ENCODE measurements around the gene UBP1. TPM values are rescaled to one million over a fixed set of nuclear protein-coding genes. Genes with fewer than 3 reads are reported as not detected.
"Not testable (repeated sequence)": the region's sequence is repeated elsewhere in the genome, so short reads cannot be mapped to it uniquely, and the experiment has no call there.

UBP1 gene
- 10 to 100 TPM; 60.5 to 71.8 TPM for total RNA-seq

- ATAC-seq (peak; percentile 89), DNase-seq (peak; percentile 99)
- peaks cover 41% of the 10 kb centered on the region for H3K4me1 Mint-ChIP-seq
- H3K27me3 Mint-ChIP-seq, result no peaks in the 10 kb centered on the region
- no peaks in the 10 kb centered on the region for H3K9me3 Mint-ChIP-seq (ENCODE audit: low read depth)
- CTCF ChIA-PET, result interaction anchor here (0.7 to 3.7 kb wide), 6 partner anchors 12 to 346 kb away, joined by 3 to 16 read pairs (median 4); no protein-coding TSS in a partner anchor
- peaks cover 3% of the 10 kb centered on the region for H3K36me3 Mint-ChIP-seq
- H3K4me3 Mint-ChIP-seq, result peak within 1 kb of the TSS; percentile 95
- peak within 1 kb of the TSS; percentile 100 for H3K27ac Mint-ChIP-seq
These were observed at the start of gene UBP1 for GRCh38 chr3:33440328-33441224. Gene UBP1 (minus strand): TSS chr3:33440405. CDS start chr3:33439848, 557 bp downstream.

- ATAC-seq (no peak), DNase-seq (no peak)
- Mint-ChIP-seq H3K36me3 (no peaks in the 10 kb centered on the region), H3K4me3 (no peak overlapping the region), H3K27ac (no peak overlapping the region), H3K9me3 (ENCODE audit: low read depth) (no peaks in the 10 kb centered on the region), H3K27me3 (no peaks in the 10 kb centered on the region), H3K4me1 (no peaks in the 10 kb centered on the region)
- CTCF ChIA-PET, result no interaction called here
These were observed 48.5 kb upstream of the UBP1 start for GRCh38 chr3:33488683-33489082.

- CTCF ChIA-PET, result no interaction called here
- Mint-ChIP-seq H3K27me3 (no peaks in the 10 kb centered on the region), H3K9me3 (ENCODE audit: low read depth) (no peaks in the 10 kb centered on the region), H3K36me3 (no peaks in the 10 kb centered on the region), H3K27ac (no peak overlapping the region), H3K4me3 (no peak overlapping the region), H3K4me1 (no peaks in the 10 kb centered on the region)
- no peak for DNase-seq
- ATAC-seq, result no peak
These were observed 48.0 kb upstream of the UBP1 start for GRCh38 chr3:33488246-33488645.

- H3K9me3 Mint-ChIP-seq (ENCODE audit: low read depth), result peaks cover 4% of the 10 kb centered on the region
- H3K36me3 Mint-ChIP-seq, result no peaks in the 10 kb centered on the region
- H3K27ac Mint-ChIP-seq, result no peak overlapping the region
- DNase-seq (no peak), ATAC-seq (no peak)
- no peaks in the 10 kb centered on the region for H3K4me1 Mint-ChIP-seq
- no peaks in the 10 kb centered on the region for H3K27me3 Mint-ChIP-seq
- no peak overlapping the region for H3K4me3 Mint-ChIP-seq
- CTCF ChIA-PET, result interaction anchor here (1.2 kb wide), 1 partner anchor 16 kb away, joined by 3 read pairs; no protein-coding TSS in a partner anchor
These were observed 41.9 kb upstream of the UBP1 start for GRCh38 chr3:33482111-33482521.

- no peak for ATAC-seq
- no peaks in the 10 kb centered on the region for H3K27me3 Mint-ChIP-seq
- H3K36me3 Mint-ChIP-seq, result no peaks in the 10 kb centered on the region
- H3K27ac Mint-ChIP-seq, result no peak overlapping the region
- H3K9me3 Mint-ChIP-seq (ENCODE audit: low read depth), result no peaks in the 10 kb centered on the region
- H3K4me3 Mint-ChIP-seq, result no peak overlapping the region
- CTCF ChIA-PET, result no interaction called here
- H3K4me1 Mint-ChIP-seq, result peaks cover 2% of the 10 kb centered on the region
- DNase-seq, result no peak
These were observed 34.7 kb upstream of the UBP1 start for GRCh38 chr3:33474896-33475295.

GRCh38 chr3:33473813-33474212, 33.6 kb upstream of the UBP1 start:
- CTCF ChIA-PET, result no interaction called here
- DNase-seq (no peak), ATAC-seq (no peak)
- Mint-ChIP-seq H3K4me3 (no peak overlapping the region), H3K9me3 (ENCODE audit: low read depth) (no peaks in the 10 kb centered on the region), H3K4me1 (peaks cover 2% of the 10 kb centered on the region), H3K27ac (no peak overlapping the region), H3K36me3 (no peaks in the 10 kb centered on the region), H3K27me3 (no peaks in the 10 kb centered on the region)

- Mint-ChIP-seq H3K4me1 (no peaks in the 10 kb centered on the region), H3K4me3 (no peak overlapping the region), H3K9me3 (ENCODE audit: low read depth) (peaks cover 3% of the 10 kb centered on the region), H3K27ac (no peak overlapping the region), H3K36me3 (peaks cover 2% of the 10 kb centered on the region), H3K27me3 (no peaks in the 10 kb centered on the region)
- ATAC-seq, result no peak
- no peak for DNase-seq
- CTCF ChIA-PET, result interaction anchor here (0.5 to 0.9 kb wide), 2 partner anchors 320 to 712 kb away, joined by 3 to 5 read pairs; no protein-coding TSS in a partner anchor
These were observed 27.6 kb upstream of the UBP1 start for GRCh38 chr3:33467786-33468185.

- peaks cover 13% of the 10 kb centered on the region for H3K9me3 Mint-ChIP-seq (ENCODE audit: low read depth)
- peaks cover 10% of the 10 kb centered on the region for H3K36me3 Mint-ChIP-seq
- no peak for DNase-seq
- no peak for ATAC-seq
- H3K4me3 Mint-ChIP-seq, result no peak overlapping the region
- H3K27ac Mint-ChIP-seq, result no peak overlapping the region
- H3K4me1 Mint-ChIP-seq, result no peaks in the 10 kb centered on the region
- H3K27me3 Mint-ChIP-seq, result no peaks in the 10 kb centered on the region
- CTCF ChIA-PET, result interaction anchor here (0.5 kb wide), 1 partner anchor 267 kb away, joined by 4 read pairs; no protein-coding TSS in a partner anchor
These were observed 20.9 kb upstream of the UBP1 start for GRCh38 chr3:33461097-33461496.

GRCh38 chr3:33459577-33459976, 19.4 kb upstream of the UBP1 start:
- Mint-ChIP-seq H3K9me3 (ENCODE audit: low read depth) (peaks cover 13% of the 10 kb centered on the region), H3K36me3 (peaks cover 13% of the 10 kb centered on the region)
- H3K4me1 Mint-ChIP-seq, CTCF ChIA-PET, H3K27me3 Mint-ChIP-seq, H3K4me3 Mint-ChIP-seq, H3K27ac Mint-ChIP-seq, ATAC-seq, DNase-seq: not testable (repeated sequence)

GRCh38 chr3:33458446-33458845, 18.2 kb upstream of the UBP1 start:
- DNase-seq, result no peak
- no peak for ATAC-seq
- CTCF ChIA-PET, result no interaction called here
- Mint-ChIP-seq H3K9me3 (ENCODE audit: low read depth) (peaks cover 17% of the 10 kb centered on the region), H3K27me3 (no peaks in the 10 kb centered on the region), H3K4me3 (no peak overlapping the region), H3K36me3 (peaks cover 19% of the 10 kb centered on the region), H3K4me1 (peaks cover 5% of the 10 kb centered on the region), H3K27ac (no peak overlapping the region)

GRCh38 chr3:33456756-33457155, 16.6 kb upstream of the UBP1 start:
- Mint-ChIP-seq H3K4me3 (no peak overlapping the region), H3K27me3 (no peaks in the 10 kb centered on the region), H3K36me3 (peaks cover 19% of the 10 kb centered on the region), H3K9me3 (ENCODE audit: low read depth) (peaks cover 17% of the 10 kb centered on the region), H3K4me1 (peaks cover 5% of the 10 kb centered on the region), H3K27ac (no peak overlapping the region)
- DNase-seq (no peak), ATAC-seq (no peak)
- CTCF ChIA-PET, result no interaction called here

- CTCF ChIA-PET, result no interaction called here
- H3K27me3 Mint-ChIP-seq, result no peaks in the 10 kb centered on the region
- DNase-seq, result no peak
- no peak overlapping the region for H3K27ac Mint-ChIP-seq
- H3K4me3 Mint-ChIP-seq, result no peak overlapping the region
- H3K9me3 Mint-ChIP-seq (ENCODE audit: low read depth), result peaks cover 8% of the 10 kb centered on the region
- no peak for ATAC-seq
- peaks cover 14% of the 10 kb centered on the region for H3K36me3 Mint-ChIP-seq
- peaks cover 5% of the 10 kb centered on the region for H3K4me1 Mint-ChIP-seq
These were observed 13.1 kb upstream of the UBP1 start for GRCh38 chr3:33453331-33453761.

GRCh38 chr3:33451994-33452393, 11.8 kb upstream of the UBP1 start:
- ATAC-seq; CTCF ChIA-PET; H3K27me3 Mint-ChIP-seq; DNase-seq; H3K4me3 Mint-ChIP-seq; H3K9me3 Mint-ChIP-seq (ENCODE audit: low read depth); H3K27ac Mint-ChIP-seq; H3K4me1 Mint-ChIP-seq: not testable (repeated sequence)
- H3K36me3 Mint-ChIP-seq, result peaks cover 11% of the 10 kb centered on the region

GRCh38 chr3:33447958-33448357, 7.8 kb upstream of the UBP1 start:
- no peak for DNase-seq
- CTCF ChIA-PET, result no interaction called here
- H3K4me3 Mint-ChIP-seq, result no peak overlapping the region

More at GRCh38 chr3:33447958-33448357, 7.8 kb upstream of the UBP1 start:
- Mint-ChIP-seq H3K4me1 (peaks cover 11% of the 10 kb centered on the region), H3K9me3 (ENCODE audit: low read depth) (no peaks in the 10 kb centered on the region), H3K36me3 (no peaks in the 10 kb centered on the region), H3K27ac (no peak overlapping the region), H3K27me3 (no peaks in the 10 kb centered on the region)
- no peak for ATAC-seq
